H1 (cell line): Measurements from ENCODE around the gene ZNF576. TPM values are rescaled to one million over a fixed set of nuclear protein-coding genes. Genes with fewer than 3 reads are reported as not detected.

Experiments used
- RXRA ChIP-seq: IDR thresholded peaks from 2 replicates; pipeline ENCODE4 v1.6.1; 2011; ENCODE audit warnings: low read depth, mild to moderate bottlenecking, low read length, moderate library complexity; ENCODE audit not compliant: insufficient read depth
- SIX5 ChIP-seq: IDR thresholded peaks from 2 replicates; pipeline ENCODE4 v1.6.1; 2011; ENCODE audit warnings: mild to moderate bottlenecking, low read depth, low read length
- polyA plus RNA-seq, 7 experiments: library from polyadenylated mRNA; depleted of rRNA in 3 of 7; stranded (reverse) in 5 of 7; unstranded in 2 of 7; fragments of >200 nt in 5 of 7; fragments of 200-250 nt in 2 of 7; gene quantifications; 1 replicate in 5 of 7; 2 replicates in 1 of 7; 4 replicates in 1 of 7; pipeline versions ENCODE4 v1.2.1 to v1.2.3, GENCODE V29; 2011 to 2013; ENCODE audit warnings: missing spikeins in 2 of 7, mixed read lengths in 2 of 7
- total RNA-seq: library from RNA; stranded (reverse); fragmentation: NEBNext Ultra II Directional; extraction: Animal tissue kit (Norgen Biotek cat#: 25700); gene quantifications from 2 replicates; pipeline ENCODE4 v1.2.1, GENCODE V29; 2021

ZNF576 gene
- total and polyA plus RNA-seq, 2 of the 8 experiments (the other 6 are each of a cell fraction or from before 2014, with no cell fraction given): 13.6 to 32.4 TPM

DNA sequence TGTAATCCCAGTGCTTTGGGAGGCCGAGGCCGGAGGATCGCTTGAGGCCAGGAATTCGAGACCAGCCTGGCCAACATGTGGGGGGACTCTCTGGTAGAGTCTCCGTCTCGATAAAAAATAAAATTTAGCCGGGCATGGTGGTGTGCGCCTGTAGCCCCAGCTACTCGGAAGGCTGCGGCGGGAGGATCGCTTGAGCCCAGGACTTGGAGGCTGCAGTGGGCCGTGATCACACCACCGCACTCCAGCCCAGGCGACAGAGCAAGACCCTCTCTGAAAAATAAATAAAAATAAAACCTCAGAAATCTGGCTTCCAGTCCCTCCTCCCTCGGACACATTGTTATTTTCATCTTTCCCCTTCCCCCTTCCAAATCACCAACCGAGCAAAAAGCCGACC, 793 bp upstream of the ZNF576 start (continued):
- TF ChIP-seq RXRA: no peak
- TF ChIP-seq SIX5: no peak
- TF ChIP-seq, all 59 proteins: peak for 3
